ENCODE data around the gene MEF2A. TPM values are rescaled to one million over a fixed set of nuclear protein-coding genes. Genes with fewer than 3 reads are reported as not detected.
"Not testable (repeated sequence)": the region's sequence is repeated elsewhere in the genome, so short reads cannot be mapped to it uniquely, and the experiment has no call there.

The MEF2A gene
- 53.9 TPM for polyA plus RNA-seq

- Mint-ChIP-seq H3K27ac (peak within 1 kb of the TSS; percentile 93 to 99 (median 99)), H3K4me3 (peak within 1 kb of the TSS; percentile 90 to 100 (median 98)), H3K27me3 (no peaks in the 10 kb centered on the region), H3K9me3 (no peaks in the 10 kb centered on the region), H3K4me1 (peaks cover 23 to 37% (median 37%) of the 10 kb centered on the region in 3 donors), H3K36me3 (no peaks in the 10 kb centered on the region)
Observed at GRCh38 chr15:99565299-99566156, at the start of gene MEF2A. Gene MEF2A (plus strand): TSS chr15:99565984. CDS start chr15:99633120, 67,136 bp downstream.

DNA sequence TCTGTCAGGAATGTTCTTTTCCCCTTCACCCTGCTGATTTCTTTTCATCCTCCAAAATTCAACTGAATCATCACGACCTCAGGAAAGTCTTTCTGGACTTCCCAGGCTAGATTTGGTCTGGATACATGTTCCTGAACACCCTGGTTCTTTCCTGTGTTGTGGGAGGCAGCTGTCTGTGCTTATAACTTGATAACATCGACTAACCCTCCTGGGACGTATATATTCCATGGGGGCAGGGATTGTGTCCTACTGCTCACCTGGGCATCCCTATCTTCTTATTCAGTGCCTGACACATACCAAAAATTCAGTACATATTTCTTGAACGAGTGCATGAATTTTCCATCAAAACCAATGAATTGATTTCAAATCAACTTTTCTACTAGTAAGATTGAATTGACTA is 47.6 kb upstream of the MEF2A start:
- Mint-ChIP-seq H3K36me3 (peaks cover 2% of the 10 kb centered on the region), H3K27me3 (no peaks in the 10 kb centered on the region), H3K4me3 (no peak overlapping the region), H3K27ac (peak overlapping the region in 2 of 3 donors; percentile 31 to 44), H3K9me3 (no peaks in the 10 kb centered on the region), H3K4me1 (peaks cover 32 to 50% (median 33%) of the 10 kb centered on the region in 3 donors)

GRCh38 chr15:99519366-99519765 is 46.4 kb upstream of the MEF2A start:
- H3K9me3 Mint-ChIP-seq, H3K4me3 Mint-ChIP-seq, H3K27me3 Mint-ChIP-seq, H3K27ac Mint-ChIP-seq, H3K36me3 Mint-ChIP-seq: not testable (repeated sequence)
- peaks cover 25 to 41% (median 26%) of the 10 kb centered on the region in 3 donors for H3K4me1 Mint-ChIP-seq

DNA sequence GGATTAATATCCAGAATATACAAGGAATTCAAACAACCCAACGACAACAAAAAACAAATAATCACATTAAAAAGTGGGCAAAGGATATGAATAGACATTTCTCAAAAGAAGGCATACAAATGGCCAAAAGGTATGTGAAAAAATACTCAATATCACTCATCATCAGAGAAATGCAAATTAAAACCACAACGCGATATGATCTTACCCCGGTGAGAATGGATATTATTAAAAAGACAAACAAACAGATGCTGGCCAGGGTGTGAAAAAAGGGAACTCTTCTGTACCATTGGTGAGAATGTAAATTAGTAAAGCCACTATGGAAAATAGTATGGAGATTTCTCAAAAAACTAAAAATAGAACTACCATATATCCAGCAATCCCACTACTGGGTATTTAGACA is 43.5 kb upstream of the MEF2A start:
- peaks cover 0 to 8% (median 0%) of the 10 kb centered on the region in 3 donors for H3K9me3 Mint-ChIP-seq
- no peaks in the 10 kb centered on the region for H3K36me3 Mint-ChIP-seq
- H3K4me3 Mint-ChIP-seq = peak overlapping the region in 1 of 4 donors; percentile 63
- H3K4me1 Mint-ChIP-seq = peaks cover 13 to 40% (median 22%) of the 10 kb centered on the region in 3 donors
- no peaks in the 10 kb centered on the region for H3K27me3 Mint-ChIP-seq
- H3K27ac Mint-ChIP-seq = peak overlapping the region in 1 of 3 donors; percentile 4

GRCh38 chr15:99526176-99526575 is 39.6 kb upstream of the MEF2A start:
- Mint-ChIP-seq H3K36me3 (no peaks in the 10 kb centered on the region), H3K4me3 (peak overlapping the region in 1 of 4 donors; percentile 29), H3K27ac (no peak overlapping the region), H3K9me3 (peaks cover 0 to 13% (median 4%) of the 10 kb centered on the region in 3 donors), H3K4me1 (peaks cover 13 to 35% (median 22%) of the 10 kb centered on the region in 3 donors), H3K27me3 (no peaks in the 10 kb centered on the region)

DNA sequence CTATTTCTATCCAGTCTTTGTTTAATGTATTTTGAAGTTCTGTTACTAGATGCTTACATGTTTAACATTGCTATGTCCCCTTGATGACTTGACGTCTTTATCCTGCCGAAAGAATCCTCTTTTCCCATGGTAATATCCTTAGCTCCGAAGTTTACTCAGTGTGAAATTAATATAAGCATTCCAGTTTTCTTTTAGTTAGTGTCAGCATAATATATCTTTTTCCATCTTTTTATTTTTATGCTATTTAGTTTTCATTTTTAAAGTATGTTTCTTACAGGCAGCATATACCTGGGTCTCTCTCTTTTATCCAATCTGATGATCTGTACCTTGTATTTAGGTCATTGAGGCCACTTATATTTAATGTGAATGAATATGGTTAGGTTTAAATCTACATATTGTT is 39.1 kb upstream of the MEF2A start:
- H3K4me3 Mint-ChIP-seq = peak overlapping the region in 2 of 4 donors; percentile 29 to 35
- peaks cover 0 to 13% (median 4%) of the 10 kb centered on the region in 3 donors for H3K9me3 Mint-ChIP-seq
- H3K36me3 Mint-ChIP-seq = no peaks in the 10 kb centered on the region
- H3K27me3 Mint-ChIP-seq = no peaks in the 10 kb centered on the region
- H3K27ac Mint-ChIP-seq = no peak overlapping the region
- peaks cover 12 to 30% (median 22%) of the 10 kb centered on the region in 3 donors for H3K4me1 Mint-ChIP-seq

- H3K4me1 Mint-ChIP-seq = peaks cover 0 to 1% (median 0%) of the 10 kb centered on the region in 3 donors
- no peaks in the 10 kb centered on the region for H3K36me3 Mint-ChIP-seq
- no peak overlapping the region for H3K4me3 Mint-ChIP-seq
- H3K27ac Mint-ChIP-seq = no peak overlapping the region
- no peaks in the 10 kb centered on the region for H3K27me3 Mint-ChIP-seq
- H3K9me3 Mint-ChIP-seq = peaks cover 0 to 7% (median 0%) of the 10 kb centered on the region in 3 donors
Observed at GRCh38 chr15:99536422-99537040, 29.3 kb upstream of the MEF2A start.

- no peaks in the 10 kb centered on the region for H3K36me3 Mint-ChIP-seq
- H3K27ac Mint-ChIP-seq = no peak overlapping the region
- no peak overlapping the region for H3K4me3 Mint-ChIP-seq
- H3K4me1 Mint-ChIP-seq = peaks cover 0 to 1% (median 0%) of the 10 kb centered on the region in 3 donors
- H3K27me3 Mint-ChIP-seq = no peaks in the 10 kb centered on the region
- H3K9me3 Mint-ChIP-seq = peaks cover 0 to 3% (median 0%) of the 10 kb centered on the region in 3 donors
Observed at GRCh38 chr15:99537344-99537743, 28.4 kb upstream of the MEF2A start.

DNA sequence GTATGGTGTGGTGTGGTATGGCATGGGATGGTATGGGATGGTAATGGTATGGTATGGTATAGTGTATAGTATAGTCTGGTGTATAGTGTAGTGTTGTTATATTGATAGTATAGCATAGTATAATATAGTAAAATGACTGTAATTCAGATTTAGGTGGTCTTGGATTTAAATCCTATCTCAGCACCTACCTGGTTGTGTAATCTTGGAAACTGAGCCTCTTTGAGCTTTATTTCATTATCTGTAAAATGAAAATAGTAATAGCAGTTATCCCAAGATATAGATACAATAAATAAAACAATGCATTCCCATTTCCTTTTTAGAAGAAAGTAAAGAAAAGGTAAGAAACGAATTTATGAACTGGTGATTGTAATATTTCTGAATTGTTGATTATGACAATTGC is 27.5 kb upstream of the MEF2A start:
- Mint-ChIP-seq H3K9me3 (no peaks in the 10 kb centered on the region), H3K4me3 (no peak overlapping the region), H3K27ac (no peak overlapping the region), H3K4me1 (peaks cover 0 to 1% (median 0%) of the 10 kb centered on the region in 3 donors), H3K27me3 (no peaks in the 10 kb centered on the region), H3K36me3 (no peaks in the 10 kb centered on the region)

DNA sequence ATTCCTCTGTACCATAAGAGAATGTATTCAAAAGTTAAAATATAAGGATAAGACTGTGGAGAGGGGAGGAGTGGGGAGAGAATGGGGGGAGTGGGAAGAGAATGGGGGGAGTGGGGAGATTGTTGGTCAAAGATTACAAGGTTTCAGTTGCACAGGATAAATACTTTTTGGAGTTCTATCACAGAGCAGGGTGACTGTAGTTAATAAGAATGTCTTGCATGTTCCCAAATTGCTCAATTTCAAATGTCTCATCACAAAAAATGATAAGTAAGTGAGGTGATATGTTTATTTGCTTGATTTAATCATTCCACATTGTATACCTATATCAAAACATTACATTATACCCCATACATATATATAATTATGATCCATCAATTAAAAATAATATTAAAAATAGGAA is 23.0 kb upstream of the MEF2A start:
- no peaks in the 10 kb centered on the region for H3K4me1 Mint-ChIP-seq
- no peaks in the 10 kb centered on the region for H3K9me3 Mint-ChIP-seq
- no peaks in the 10 kb centered on the region for H3K36me3 Mint-ChIP-seq
- H3K4me3 Mint-ChIP-seq = no peak overlapping the region
- no peak overlapping the region for H3K27ac Mint-ChIP-seq
- H3K27me3 Mint-ChIP-seq = no peaks in the 10 kb centered on the region

DNA sequence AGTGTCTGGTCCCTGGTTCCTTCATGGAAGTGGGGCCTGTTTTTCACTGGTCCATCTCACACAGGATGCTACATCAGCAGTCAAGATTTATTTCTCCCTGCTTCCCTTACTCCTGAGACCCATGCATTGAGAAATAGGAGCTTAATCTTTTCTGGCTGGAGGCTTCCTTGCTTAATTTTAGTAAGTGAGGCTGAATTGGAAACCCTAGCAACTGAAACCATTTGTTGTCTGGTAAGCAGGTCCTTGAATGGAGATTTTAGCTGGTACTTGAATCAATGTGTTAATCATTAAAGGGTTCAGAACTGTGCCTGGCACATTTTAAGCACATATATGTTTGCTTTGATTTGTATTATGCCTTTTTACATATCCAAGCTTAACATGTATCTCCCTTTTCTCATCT is 20.2 kb upstream of the MEF2A start:
- Mint-ChIP-seq H3K4me3 (no peak overlapping the region), H3K36me3 (no peaks in the 10 kb centered on the region), H3K4me1 (no peaks in the 10 kb centered on the region), H3K9me3 (no peaks in the 10 kb centered on the region), H3K27ac (no peak overlapping the region), H3K27me3 (no peaks in the 10 kb centered on the region)

- Mint-ChIP-seq H3K27ac (no peak overlapping the region), H3K4me1 (peaks cover under 1 to 4% (median 3%) of the 10 kb centered on the region in 3 donors), H3K27me3 (no peaks in the 10 kb centered on the region), H3K36me3 (no peaks in the 10 kb centered on the region), H3K9me3 (no peaks in the 10 kb centered on the region), H3K4me3 (no peak overlapping the region)
Observed at GRCh38 chr15:99546441-99547100, 19.2 kb upstream of the MEF2A start.

GRCh38 chr15:99547517-99547916 is 18.3 kb upstream of the MEF2A start:
- Mint-ChIP-seq H3K4me1 (peaks cover 6 to 9% (median 8%) of the 10 kb centered on the region in 3 donors), H3K36me3 (no peaks in the 10 kb centered on the region), H3K4me3 (no peak overlapping the region), H3K9me3 (no peaks in the 10 kb centered on the region), H3K27ac (no peak overlapping the region), H3K27me3 (no peaks in the 10 kb centered on the region)

- no peak overlapping the region for H3K27ac Mint-ChIP-seq
- H3K4me1 Mint-ChIP-seq = peaks cover 6 to 9% (median 8%) of the 10 kb centered on the region in 3 donors
- peak overlapping the region in 1 of 4 donors; percentile 23 for H3K4me3 Mint-ChIP-seq
- H3K9me3 Mint-ChIP-seq = no peaks in the 10 kb centered on the region
- no peaks in the 10 kb centered on the region for H3K36me3 Mint-ChIP-seq
- no peaks in the 10 kb centered on the region for H3K27me3 Mint-ChIP-seq
Observed at GRCh38 chr15:99550077-99550476, 15.7 kb upstream of the MEF2A start.

- Mint-ChIP-seq H3K27ac (peak overlapping the region in 1 of 3 donors; percentile 40), H3K36me3 (peaks cover 2% of the 10 kb centered on the region), H3K9me3 (no peaks in the 10 kb centered on the region), H3K4me1 (peaks cover 11 to 19% (median 18%) of the 10 kb centered on the region in 3 donors), H3K27me3 (no peaks in the 10 kb centered on the region), H3K4me3 (no peak overlapping the region)
Observed at GRCh38 chr15:99552111-99552510, 13.7 kb upstream of the MEF2A start.
